ENCODE results near the gene PRKG1.

DNA sequence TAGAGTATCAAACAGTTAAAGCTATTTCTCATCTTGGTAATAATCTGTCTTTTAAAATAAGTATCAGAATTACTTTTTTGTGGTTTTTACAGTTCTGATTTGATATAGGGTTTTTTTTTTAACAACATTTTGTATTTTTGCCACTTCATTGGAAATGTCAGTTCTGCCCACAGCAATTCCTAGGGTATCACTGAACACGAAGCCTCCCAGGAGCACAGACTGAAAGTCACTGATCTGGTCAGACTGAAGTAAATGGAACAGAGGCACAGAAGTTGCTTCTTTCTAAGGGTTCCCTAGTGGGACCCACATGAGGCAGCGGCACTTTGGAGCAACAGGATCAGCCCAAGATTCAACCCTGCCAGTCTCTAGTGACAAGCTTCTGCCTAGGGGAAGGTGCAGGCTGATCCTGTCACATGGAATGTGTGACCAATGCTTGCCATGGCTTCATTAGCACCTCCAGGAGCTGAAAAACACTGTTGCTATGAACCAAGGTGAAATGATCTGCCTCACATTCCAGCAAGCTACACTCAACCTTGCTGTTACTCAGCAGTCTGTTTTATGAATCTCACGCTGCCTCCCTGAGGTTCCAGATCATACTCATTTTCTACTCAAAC lies 898.6 kb downstream of the PRKG1 start:
- TF ChIP-seq, protein P1, sequence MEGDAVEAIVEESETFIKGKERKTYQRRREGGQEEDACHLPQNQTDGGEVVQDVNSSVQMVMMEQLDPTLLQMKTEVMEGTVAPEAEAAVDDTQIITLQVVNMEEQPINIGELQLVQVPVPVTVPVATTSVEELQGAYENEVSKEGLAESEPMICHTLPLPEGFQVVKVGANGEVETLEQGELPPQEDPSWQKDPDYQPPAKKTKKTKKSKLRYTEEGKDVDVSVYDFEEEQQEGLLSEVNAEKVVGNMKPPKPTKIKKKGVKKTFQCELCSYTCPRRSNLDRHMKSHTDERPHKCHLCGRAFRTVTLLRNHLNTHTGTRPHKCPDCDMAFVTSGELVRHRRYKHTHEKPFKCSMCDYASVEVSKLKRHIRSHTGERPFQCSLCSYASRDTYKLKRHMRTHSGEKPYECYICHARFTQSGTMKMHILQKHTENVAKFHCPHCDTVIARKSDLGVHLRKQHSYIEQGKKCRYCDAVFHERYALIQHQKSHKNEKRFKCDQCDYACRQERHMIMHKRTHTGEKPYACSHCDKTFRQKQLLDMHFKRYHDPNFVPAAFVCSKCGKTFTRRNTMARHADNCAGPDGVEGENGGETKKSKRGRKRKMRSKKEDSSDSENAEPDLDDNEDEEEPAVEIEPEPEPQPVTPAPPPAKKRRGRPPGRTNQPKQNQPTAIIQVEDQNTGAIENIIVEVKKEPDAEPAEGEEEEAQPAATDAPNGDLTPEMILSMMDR (conservative IDR thresholded peaks at IDR 0.05 in 1 of 2, IDR thresholded peaks at IDR 0.05 in 1 of 2; ENCODE audit: extremely low read depth in 1 of 2, insufficient read depth in 1 of 2, low read depth in 1 of 2, low read length in 2 of 2): no peak
- TF ChIP-seq EZH2 (IDR thresholded peaks at IDR 0.05; ENCODE audit: borderline replicate concordance, low read length): no peak
